ENCODE results near the gene MCC.

The MCC gene

DNA sequence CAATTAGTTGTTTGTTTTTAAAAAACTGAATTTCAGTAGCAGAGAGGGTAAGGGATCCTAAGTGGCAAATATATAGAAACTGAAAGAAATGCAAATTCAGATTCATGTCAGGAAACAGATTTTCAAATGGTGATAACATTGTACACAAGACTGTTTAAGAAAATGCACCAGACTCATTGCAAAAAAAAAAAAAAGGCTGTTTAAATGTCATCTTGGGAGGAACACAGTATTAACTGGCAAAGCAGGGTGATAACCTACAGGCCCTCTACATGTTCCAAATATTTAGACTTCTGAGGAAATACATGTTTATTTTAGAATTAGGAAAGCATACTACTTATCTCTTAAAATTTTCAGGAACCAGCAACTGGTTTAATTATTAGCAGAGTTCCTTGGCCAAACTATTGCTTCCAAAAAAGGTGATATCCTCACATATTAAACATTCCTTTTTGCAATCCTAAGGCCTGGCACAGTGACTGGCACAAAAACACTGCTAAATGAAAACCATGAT, 167.9 kb downstream of the MCC start:
- DNase-seq (ENCODE audit: low read depth, low spot score) = no peak

DNA sequence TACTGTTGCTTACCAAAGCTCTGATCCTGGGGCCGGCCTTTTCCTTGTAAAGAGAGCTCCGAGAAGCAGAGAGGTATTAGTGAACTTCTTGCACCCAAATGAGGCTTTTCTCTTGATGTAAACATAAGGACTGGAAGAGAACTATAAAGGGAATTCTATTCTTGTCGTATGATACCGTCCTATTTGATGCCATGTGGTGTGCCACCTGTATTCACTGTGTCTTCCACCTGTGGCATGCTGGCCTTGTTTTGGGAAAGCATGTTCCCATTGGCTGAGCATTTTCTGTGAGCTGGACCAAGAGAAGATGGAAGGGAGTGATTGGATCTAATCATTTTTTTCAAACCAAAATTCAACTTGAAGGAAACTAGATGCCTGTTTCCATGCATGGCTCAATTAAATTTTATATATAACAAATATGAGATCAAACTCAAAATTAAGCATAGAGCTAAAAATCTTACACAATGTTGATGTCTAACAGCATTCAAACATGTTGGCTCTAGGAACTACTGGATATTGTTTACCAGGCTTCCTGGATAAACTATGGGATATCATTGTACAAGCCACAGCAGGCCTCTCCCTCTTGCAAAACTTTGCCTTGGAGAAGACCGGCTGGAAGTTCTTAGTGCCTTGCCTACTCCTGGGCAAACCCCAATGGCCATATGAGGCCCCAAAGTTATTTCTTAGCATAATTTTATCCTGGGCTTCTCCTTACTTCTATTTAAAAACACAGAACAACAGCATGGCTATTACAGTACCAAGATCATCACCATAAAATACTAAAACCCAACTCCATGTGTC, 168.8 kb downstream of the MCC start:
- DNase-seq (ENCODE audit: low read depth, low spot score) = no peak

DNA sequence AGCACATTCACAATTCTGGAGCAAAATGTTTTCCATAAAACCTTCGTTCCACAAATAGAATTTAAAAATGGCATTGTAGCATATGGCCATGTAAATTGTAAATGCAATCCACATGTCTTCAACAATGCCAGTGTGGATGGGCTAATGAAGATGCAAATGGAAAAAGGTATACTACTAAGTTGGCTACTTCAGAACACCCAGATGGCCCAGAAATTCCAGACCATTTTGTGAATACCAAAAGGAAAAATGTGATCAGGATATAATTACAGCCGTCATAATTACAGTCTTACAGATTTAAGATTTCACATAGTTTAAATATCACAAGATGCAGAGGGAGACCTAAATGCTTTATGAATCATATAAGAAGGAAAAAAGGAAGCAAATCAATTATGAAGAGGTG, 170.6 kb downstream of the MCC start:
- no peak for DNase-seq (ENCODE audit: low read depth, low spot score)

DNA sequence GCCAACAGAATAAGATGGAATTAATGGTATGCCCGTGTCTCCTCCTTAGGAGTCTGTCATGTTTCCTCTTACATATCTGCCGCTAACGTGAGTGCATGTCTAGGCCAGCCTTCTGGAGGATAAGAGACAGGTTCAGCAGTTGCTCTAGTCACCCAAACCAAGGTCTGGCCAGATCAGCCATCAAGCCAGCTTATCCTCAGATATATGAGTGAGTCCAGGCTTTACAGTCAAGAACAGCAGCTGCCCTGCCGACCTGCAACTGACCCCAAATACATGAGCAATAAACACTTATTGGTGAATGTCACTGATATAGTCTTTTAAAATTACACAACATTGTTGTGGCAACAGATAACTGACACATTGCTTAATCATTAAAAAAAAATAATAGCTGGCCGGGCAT, 177.0 kb downstream of the MCC start:
- no peak for DNase-seq (ENCODE audit: low read depth, low spot score)

DNA sequence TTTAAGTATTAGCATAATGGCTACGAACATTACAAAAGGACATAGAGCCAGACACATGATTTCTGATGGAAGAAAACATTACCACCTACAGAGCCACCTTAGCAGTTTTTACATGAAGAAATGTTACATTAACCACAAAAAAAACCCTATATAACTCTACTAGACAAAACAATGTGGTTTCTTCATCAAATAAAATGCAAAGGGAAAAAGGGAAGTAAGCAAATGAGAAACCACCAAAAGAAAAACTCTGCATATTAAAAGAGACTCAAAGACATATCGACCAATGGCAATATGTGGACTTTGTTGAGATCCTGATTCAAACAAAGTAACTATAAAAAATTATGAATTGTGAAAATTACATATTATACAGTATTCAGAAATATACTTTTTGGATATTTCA, 186.1 kb downstream of the MCC start:
- no peak for DNase-seq (ENCODE audit: low read depth, low spot score)

DNA sequence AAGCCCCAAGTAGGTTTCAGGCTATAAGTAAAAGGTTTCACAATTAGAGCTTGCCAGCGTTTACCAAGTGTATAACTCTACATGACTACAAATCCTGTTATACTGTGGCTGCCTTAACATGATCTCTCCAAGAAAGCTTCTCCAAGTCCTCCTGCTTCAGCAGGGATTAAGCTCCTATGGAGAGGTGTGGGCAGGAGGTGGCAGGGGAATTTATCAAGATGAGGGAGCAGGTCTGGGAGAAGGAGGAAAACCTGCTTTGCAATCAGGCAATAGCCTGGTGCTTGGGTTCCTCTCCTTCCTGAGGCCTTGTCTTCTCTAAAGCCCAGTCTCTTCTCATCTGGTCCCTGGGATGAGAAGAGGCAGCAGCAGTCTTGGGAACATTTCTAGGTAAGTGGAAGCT, 188.7 kb downstream of the MCC start:
- no peak for DNase-seq (ENCODE audit: low read depth, low spot score)

DNA sequence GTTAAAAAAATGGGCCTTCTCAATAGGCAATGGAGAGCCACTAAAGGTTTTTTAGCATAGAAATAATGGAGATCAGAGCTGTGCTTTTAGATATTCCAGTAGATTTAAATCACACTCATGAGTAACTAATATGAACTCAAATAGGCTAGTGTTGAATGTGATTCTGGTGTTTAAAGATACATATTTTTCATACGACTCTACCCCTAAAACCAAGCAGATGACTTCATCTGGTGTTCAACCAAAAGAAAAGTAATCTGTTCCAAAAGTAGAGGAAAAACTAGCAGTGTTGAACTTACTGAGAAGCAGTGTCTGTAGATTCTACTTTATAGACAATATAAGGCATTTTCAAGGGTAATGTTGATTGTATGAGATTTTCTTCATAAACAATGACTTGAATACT, 191.6 kb downstream of the MCC start:
- no peak for DNase-seq (ENCODE audit: low read depth, low spot score)

DNA sequence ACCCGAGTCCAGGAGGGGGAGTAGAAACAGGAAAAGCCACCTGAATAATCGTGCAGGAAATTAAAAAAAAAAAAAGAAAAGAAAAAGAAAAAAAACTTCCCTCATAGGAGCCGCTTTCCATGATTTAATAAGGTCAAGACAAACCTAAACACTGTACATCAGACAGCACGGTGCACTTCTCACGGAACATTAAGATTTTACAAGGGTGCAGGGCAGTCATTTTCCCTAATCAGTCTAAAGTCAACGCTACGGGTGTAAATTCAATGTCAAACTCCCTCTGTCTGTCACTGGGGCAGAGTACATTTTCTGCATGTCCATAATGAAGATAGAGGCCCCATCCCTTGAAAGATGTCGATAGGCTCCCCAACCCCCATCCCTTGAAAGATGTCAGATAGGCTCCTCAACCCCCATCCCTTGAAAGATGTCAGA, 193.1 kb downstream of the MCC start:
- no peak for DNase-seq (ENCODE audit: low read depth, low spot score)

DNA sequence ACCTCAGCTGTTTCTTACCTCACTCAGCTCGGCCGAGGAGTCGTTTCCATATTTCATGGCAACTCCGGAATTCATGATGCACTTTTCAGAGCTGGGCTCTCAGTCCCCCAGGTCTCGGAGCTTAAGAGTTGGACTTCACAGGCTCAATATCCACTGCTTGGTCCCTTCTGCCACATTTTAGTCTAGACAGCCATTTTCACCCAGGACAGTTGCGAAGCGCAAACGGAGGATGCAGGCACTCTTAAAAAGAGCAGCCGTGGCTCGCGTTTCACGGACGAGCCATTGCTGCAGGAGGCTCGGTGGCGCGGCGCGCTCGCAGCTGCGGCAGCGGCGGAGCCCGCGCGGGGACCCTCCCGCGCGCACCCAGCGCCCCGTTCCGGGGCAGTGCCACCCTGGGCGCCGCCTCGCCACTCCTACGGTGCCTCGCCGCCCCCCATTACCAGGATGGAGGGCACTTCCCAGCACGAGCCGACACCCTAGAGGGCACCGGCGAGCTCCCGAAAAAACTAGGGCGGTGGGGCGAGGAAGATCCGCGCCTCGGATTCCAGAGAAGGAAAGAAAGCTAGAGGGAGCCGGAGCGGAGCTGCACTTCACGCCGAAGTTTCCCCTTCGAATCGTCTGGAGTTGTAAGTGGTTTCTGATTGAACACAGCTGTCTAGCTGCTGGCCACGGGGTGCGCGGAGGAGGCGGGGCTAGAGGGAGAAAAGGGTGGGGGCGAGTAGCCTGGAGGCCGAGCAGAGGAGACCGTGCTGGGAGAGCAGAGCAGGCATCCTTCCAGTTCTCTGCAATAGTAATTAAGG, 193.7 kb downstream of the MCC start:
- DNase-seq (ENCODE audit: low read depth, low spot score) = peak; percentile 56

DNA sequence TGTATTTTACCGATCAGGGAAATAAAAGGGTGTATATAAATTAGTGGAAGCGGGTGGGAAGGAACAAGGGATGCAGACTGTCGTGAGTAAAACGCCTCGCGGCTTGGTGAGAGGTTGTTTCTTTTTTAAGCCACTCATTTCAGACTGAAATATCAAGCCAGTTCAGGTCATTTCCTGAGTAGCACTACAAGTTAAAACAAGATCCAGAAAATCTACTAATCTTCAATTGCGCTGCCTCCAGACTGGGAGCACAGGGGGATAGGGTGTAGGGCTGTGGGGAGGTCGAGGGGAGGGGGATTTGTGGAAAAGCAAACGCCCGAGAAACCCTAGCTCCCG, 194.3 kb downstream of the MCC start:
- no peak for DNase-seq (ENCODE audit: low read depth, low spot score)

DNA sequence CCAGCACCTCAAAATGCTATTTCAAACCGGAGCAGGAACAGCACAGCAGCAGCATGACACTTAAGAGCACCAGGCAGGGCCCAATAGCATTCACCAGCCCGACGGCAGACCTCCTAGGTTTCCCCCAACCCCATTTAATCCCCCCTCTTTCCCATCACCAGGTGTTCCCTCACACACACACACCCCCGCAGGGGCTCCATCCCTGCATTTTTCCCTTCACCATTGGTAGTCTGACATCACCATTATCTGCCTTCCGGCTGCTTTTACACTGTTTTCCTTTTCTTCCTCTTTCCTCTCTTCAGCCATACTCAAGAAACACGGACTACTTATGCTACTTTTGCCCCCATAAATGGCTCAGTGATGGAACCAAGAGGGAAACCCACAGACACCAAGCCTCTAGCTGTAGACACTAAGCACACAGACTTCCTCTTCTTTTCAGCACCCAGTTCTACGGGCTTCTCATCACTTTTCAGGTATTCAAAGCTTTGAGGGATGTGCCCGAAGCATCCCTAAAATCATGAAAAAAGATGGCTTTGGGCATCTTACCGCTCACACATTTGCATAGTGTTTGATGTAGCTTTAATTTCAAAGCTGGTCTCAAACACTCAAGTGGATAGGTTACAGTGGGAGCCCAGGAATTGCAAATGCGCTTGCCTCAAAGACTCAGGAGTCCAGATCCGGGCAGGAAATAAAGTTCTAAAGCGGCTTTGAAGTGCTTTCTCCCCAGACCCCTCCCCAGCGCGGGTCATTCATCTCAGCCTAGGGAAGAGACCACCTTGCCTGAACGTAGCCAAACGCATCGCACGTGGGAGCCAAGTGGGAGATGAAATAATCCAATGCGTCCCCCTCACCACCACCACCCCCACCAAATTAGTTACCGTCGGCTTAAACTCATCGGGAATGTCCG, 194.9 kb downstream of the MCC start:
- DNase-seq (ENCODE audit: low read depth, low spot score) = no peak

DNA sequence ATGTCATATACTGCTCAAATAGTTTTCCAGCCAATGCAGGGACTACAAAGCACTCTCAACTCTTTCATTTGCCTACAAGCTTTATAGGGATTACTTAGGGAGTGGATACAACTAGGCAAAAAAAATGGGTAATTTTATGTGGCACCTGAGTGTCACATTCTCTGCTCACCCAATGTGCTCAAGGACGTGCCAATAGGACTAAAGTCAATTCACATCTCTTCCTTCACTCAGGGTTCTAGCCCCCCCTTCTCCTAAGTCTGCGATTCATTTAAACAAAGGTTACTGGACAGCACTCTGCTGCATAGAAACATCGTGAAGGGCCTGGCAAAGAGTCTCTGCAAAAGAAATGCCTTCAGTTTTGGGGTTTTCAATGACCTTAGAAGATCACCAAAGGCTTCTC, 195.8 kb downstream of the MCC start:
- DNase-seq (ENCODE audit: low read depth, low spot score) = no peak

DNA sequence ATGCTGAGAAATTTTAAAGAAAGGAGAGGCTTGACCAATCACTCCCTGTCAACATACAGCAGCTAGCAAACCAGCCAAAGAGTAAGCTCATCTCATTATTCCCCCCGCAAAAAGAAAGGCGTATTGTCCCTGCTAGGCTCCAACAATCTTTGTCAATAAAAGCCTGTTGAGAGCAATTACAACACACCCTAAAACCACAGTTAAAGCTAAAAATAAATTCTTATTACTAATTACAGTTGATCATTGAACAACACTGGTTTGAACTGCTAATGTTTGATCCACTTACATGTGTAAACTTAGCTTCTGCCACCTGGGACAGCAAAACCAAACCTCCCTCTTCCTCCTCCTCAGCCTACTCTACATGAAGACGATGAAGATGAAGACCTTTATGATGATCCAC, 204.7 kb downstream of the MCC start:
- no peak for DNase-seq (ENCODE audit: low read depth, low spot score)

DNA sequence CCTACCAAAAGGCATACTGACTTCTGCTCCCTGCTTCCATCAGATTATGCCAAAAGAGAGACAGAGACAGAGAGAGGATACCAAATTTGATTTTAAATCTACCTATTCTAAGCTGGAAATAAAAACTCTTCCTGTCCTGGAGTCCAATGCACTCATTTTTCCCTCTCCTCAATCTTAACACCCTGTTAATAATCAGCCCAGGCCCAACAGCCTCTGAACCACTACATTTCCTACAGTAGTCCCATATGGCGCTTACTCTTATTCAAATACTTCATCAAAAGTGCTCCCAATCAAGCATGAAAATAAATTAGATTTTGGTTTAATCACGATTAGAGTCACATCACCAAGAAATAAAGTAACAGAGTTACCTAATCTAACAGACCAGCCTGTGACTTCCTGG, 205.8 kb downstream of the MCC start:
- DNase-seq (ENCODE audit: low read depth, low spot score) = no peak

DNA sequence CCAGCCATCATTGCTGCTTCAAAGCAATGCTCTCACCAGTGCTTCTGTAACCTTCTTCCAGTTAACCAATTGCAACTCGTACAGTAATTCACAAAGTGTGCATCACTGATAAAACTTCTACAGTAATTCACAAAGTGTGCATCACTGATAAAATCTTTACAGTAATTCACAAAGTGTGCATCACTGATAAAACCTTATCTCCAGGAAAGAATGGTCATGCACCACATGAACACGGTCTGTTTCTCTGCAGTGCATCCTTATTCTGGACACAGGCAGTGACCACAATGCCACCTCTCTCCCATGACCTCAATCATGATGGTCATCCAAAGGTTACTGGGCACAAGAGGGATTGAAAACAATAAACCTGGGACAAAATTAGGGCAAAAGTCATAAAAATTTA, 207.1 kb downstream of the MCC start:
- no peak for DNase-seq (ENCODE audit: low read depth, low spot score)

DNA sequence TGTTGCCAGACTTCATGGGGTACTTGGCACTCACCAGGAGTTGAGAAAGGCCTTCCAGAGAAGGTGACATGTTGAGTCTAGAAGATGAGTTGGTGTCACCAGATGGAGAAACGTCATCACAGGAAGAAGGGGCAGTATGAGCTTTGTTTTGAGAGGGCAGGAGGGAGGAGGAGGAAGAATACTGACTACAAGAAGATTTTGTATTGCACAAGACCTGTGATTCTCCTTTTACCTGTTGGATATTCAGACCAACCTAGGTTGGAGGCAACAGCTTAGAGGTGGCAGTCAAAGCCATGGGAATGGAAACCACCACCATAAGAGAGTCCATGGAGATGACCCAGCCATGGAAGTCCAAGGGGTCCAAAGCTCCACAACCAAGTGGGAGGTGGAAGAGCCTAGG, 207.7 kb downstream of the MCC start:
- no peak for DNase-seq (ENCODE audit: low read depth, low spot score)

DNA sequence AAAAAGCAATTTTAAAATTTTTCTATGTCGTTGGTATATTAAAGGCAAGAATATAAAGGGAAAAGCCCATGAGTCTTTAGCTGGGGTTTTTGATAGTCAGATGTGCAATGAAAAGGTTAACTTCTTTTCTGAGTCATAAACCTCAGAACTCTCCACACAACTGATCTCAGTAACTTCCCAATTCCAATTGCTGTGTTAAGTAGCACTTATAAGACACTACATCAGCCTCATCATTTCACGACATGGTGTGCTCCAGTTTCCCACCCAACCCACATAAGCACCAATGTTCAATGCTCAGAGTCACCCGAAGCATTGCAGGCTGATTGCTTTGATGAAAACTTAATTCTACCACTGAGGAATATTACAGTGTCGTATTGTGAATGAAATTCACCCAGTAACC, 209.3 kb downstream of the MCC start:
- DNase-seq (ENCODE audit: low read depth, low spot score) = no peak

DNA sequence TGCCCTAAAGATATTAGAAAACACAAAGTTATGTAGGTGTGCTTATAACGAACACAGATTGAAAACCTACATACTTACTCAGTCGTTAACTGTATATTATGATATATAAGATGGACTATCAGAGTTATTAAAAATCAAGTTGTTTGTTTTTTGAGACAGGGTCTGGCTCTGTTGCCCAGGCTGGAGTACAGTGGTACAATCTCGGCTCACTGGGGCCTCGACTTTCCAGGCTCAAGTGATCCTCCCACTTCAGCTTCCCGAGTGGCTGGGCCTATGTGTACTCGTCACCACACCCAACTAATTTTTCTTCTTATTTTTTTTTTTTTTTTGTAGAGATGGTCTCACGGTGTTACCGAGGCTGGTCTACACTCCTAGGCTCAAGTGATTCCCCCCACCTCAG, 211.8 kb downstream of the MCC start:
- no peak for DNase-seq (ENCODE audit: low read depth, low spot score)

DNA sequence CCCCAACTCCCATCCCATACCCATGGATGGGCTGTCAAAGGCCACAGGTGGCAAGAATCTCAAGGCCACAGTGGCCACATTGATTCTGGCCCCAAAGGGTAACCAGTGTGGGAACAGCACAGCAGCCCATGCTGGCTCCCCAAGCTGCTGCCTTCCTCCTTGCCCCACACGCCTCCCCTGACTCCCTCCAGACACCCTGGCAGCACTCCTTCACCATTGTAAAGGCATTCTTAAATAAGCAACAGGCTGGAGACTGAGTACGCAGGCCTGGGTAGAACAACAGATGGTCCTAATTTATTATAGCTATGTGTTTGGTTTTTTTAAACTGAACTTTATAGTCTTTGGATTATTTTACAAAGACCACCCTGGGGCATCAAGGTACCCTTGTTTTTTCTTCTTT, 212.3 kb downstream of the MCC start:
- no peak for DNase-seq (ENCODE audit: low read depth, low spot score)

DNA sequence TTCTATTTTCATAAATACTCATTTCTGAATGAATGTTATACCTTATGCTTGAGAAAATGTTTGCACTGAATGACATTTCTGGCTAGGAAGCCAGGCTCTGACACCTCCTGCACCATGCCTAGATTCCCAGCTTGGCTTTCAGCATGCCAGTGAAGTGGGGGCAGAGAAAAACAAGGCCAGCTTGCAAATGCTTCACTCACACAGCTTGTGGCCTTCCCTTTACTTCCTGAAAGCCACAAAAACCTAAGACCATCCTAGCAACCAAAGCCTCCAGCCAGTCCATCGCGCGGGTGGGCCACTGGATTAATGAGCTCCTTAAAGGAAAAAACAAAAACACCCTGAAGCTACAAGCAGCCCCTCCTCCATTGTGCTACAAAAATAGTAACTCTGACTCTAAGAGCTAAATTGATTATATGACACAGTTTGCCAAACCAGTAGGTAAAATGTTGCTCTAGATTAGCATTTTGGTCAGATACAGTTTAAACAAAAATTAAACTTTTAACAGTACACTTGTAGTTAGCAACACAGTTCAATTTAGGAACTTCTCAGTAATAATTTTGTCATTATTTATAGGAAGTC, 213.3 kb downstream of the MCC start:
- DNase-seq (ENCODE audit: low read depth, low spot score) = no peak

DNA sequence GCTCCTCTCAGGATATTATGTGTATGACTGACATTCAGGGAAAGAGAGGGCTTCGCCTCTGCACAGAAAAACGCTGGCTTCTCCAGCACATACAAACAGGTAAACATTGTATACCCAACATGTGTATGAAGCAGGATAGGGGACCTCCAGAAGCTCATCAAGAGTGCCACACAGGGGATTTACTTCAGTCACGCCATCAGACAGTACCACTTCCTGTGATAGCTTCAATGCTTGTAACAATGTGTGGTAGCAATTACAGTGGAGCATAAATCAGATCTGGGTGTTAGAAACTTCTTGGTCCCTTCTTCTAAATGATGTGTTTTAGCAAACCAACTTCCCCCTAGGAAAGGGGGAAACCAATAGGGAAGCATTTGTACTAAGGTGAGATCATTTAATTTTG, 214.3 kb downstream of the MCC start:
- no peak for DNase-seq (ENCODE audit: low read depth, low spot score)

Data from activated naive CD8-positive, alpha-beta T cell treated with anti-CD3 and anti-CD28 coated beads, Interleukin-2, amount 50 U/mL, for 16 hours (primary cell).